Endothelial cell of umbilical vein (primary cell): ENCODE results near the gene STARD9. TPM values are rescaled to one million over a fixed set of nuclear protein-coding genes. Genes with fewer than 3 reads are reported as not detected.

Source experiments
- BruUV-seq: library from RNA; stranded (reverse); fragments of 400-500 nt; replicated peaks from 2 replicates; lab custom pipeline; 2021; lab: Mats Ljungman, UMichigan
- CTCF ChIA-PET: fragments of 300-600, 350-600 bp; sonication (Branson Sonifier 250); formaldehyde crosslinking; loops from one replicate; lab custom pipeline; 2021; ENCODE audit warnings: antibody characterized with exemption, inconsistent platforms; lab: Charles Lee
- POLR2A ChIA-PET: fragments of 300-600, 350-600 bp; sonication (Branson Sonifier 250); formaldehyde crosslinking; loops from one replicate; lab custom pipeline; 2021; ENCODE audit warnings: antibody characterized with exemption, inconsistent platforms; lab: Charles Lee
- DNase-seq: peaks from one replicate; pipeline ENCODE4 v3.0.0-alpha.2; 2011; ENCODE audit warnings: low read depth, low spot score
- FAIRE-seq: peaks from 2 replicates; lab custom pipeline; 2011; peaks lifted over from hg19 to GRCh38; lab: Jason Lieb, UNC
- H2AFZ ChIP-seq: 2 replicates; pipeline ENCODE4 v1.6.0; 2012; ENCODE audit warnings: low read depth, low read length, control low read depth, inconsistent platforms
- H3K27ac ChIP-seq: 2 replicates; pipeline ENCODE4 v1.5.1; 2011; ENCODE audit warnings: low read depth, mild to moderate bottlenecking, control low read depth, low read length, moderate library complexity; ENCODE audit not compliant: insufficient read depth
- H3K27me3 ChIP-seq, 2 experiments: 2 replicates each; pipeline versions ENCODE4 v1.6.0 to v1.6.1; 2011; ENCODE audit warnings: low read length in 2 of 2, mixed read lengths in 1 of 2; ENCODE audit not compliant: control insufficient read depth in 2 of 2, insufficient read depth in 2 of 2
- H3K36me3 ChIP-seq, 2 experiments: 2 replicates in 1 of 2; 3 replicates in 1 of 2; pipeline ENCODE4 v1.5.1; 2011; ENCODE audit warnings: low read length in 2 of 2, mild to moderate bottlenecking in 1 of 2, moderate library complexity in 1 of 2; ENCODE audit not compliant: control insufficient read depth in 2 of 2, insufficient read depth in 2 of 2; ENCODE audit errors: extremely low read depth in 1 of 2
- H3K4me1 ChIP-seq: 3 replicates; pipeline ENCODE4 v1.5.1; 2011; ENCODE audit warnings: mild to moderate bottlenecking, low read length; ENCODE audit not compliant: control insufficient read depth, insufficient read depth; ENCODE audit errors: extremely low read depth
- H3K4me2 ChIP-seq: 2 replicates; pipeline ENCODE4 v1.6.1; 2011; ENCODE audit warnings: low read length, control low read depth, mixed read lengths; ENCODE audit not compliant: insufficient read depth
- H3K4me3 ChIP-seq, 3 experiments: fragments of 200-600 bp in 1 of 3; sonication (generic), shearing (Covaris generic) in 1 of 3; replicated peaks in 1 of 3; 2 replicates each; pipeline ENCODE4 v1.5.1; 2011 to 2016; ENCODE audit warnings: control low read depth in 3 of 3, low read length in 3 of 3, mild to moderate bottlenecking in 2 of 3, inconsistent platforms in 1 of 3, low read depth in 1 of 3, moderate library complexity in 1 of 3; ENCODE audit not compliant: insufficient read depth in 1 of 3
- H3K79me2 ChIP-seq: 2 replicates; pipeline ENCODE4 v1.6.0; 2012; ENCODE audit warnings: low read length, inconsistent platforms; ENCODE audit not compliant: control insufficient read depth, insufficient read depth
- H3K9ac ChIP-seq: replicated peaks from 2 replicates; pipeline ENCODE3; 2011; ENCODE audit warnings: low read length, control low read depth; ENCODE audit not compliant: insufficient read depth; ENCODE audit errors: extremely low read depth
- H3K9me1 ChIP-seq: replicated peaks from 3 replicates; pipeline ENCODE4 v1.6.0; 2011; ENCODE audit warnings: mild to moderate bottlenecking, low read length; ENCODE audit not compliant: control insufficient read depth, insufficient read depth; ENCODE audit errors: extremely low read depth
- H3K9me3 ChIP-seq: replicated peaks from 2 replicates; pipeline ENCODE4 v1.5.1; 2012; ENCODE audit warnings: low read length, inconsistent platforms; ENCODE audit not compliant: control insufficient read depth, insufficient read depth
- H4K20me1 ChIP-seq: replicated peaks from 2 replicates; pipeline ENCODE3; 2011; ENCODE audit warnings: mild to moderate bottlenecking, low read length; ENCODE audit not compliant: control insufficient read depth, insufficient read depth; ENCODE audit errors: extremely low read depth
- CTCF ChIP-seq, 2 donors: IDR thresholded peaks; 1 replicate in 1 of 2; 2 replicates in 1 of 2; pipeline ENCODE4 v1.5.1; 2011; ENCODE audit warnings: low read length in 2 of 2, mild to moderate bottlenecking in 2 of 2, moderate library complexity in 2 of 2, control low read depth in 1 of 2, inconsistent platforms in 1 of 2, low read depth in 1 of 2; ENCODE audit not compliant: insufficient read depth in 1 of 2; ENCODE audit errors: extremely low read depth in 1 of 2
- EZH2 ChIP-seq: IDR thresholded peaks from 2 replicates; pipeline ENCODE4 v1.6.1; 2012; ENCODE audit warnings: borderline replicate concordance, low read depth, mild to moderate bottlenecking, moderate library complexity, low read length, inconsistent platforms; ENCODE audit not compliant: severe bottlenecking
- FOS ChIP-seq: IDR thresholded peaks from 2 replicates; pipeline ENCODE4 v1.6.1; 2011; ENCODE audit warnings: mild to moderate bottlenecking, low read length, moderate library complexity, borderline replicate concordance; ENCODE audit not compliant: insufficient read depth
- GATA2 ChIP-seq: IDR thresholded peaks from 2 replicates; pipeline ENCODE4 v1.7.0; 2011; ENCODE audit warnings: low read depth, mild to moderate bottlenecking, moderate library complexity, mixed read lengths, low read length; ENCODE audit not compliant: insufficient read length, insufficient read depth
- JUN ChIP-seq: IDR thresholded peaks from 2 replicates; pipeline ENCODE4 v1.6.1; 2011; ENCODE audit warnings: borderline replicate concordance, low read depth; ENCODE audit not compliant: insufficient read length, insufficient read depth
- MAX ChIP-seq: IDR thresholded peaks from 2 replicates; pipeline ENCODE4 v1.6.1; 2011; ENCODE audit not compliant: insufficient read depth, insufficient read length
- MYC ChIP-seq: IDR thresholded peaks from one replicate; pipeline ENCODE4 v1.6.1; 2011; ENCODE audit warnings: mild to moderate bottlenecking, low read depth, low read length
- POLR2A ChIP-seq: IDR thresholded peaks from 2 replicates; pipeline ENCODE4 v1.6.1; 2012; ENCODE audit warnings: low read depth, mild to moderate bottlenecking, control low read depth, low read length
- POLR2AphosphoS5 ChIP-seq: IDR thresholded peaks from 2 replicates; pipeline ENCODE4 v1.6.1; 2012; ENCODE audit warnings: low read depth, mild to moderate bottlenecking, control low read depth, low read length, moderate library complexity; ENCODE audit not compliant: insufficient read depth
- dilution Hi-C: fragments of 300-500 bp; cut with MboI; formaldehyde crosslinking; loops from one replicate; pipeline ENCODE4 v1.15.0; 2019; ENCODE audit warnings: low sequenced_read_pairs; ENCODE audit not compliant: extremely low pct_ligation_motif_present
- intact Hi-C: fragments of 100-400 bp; cut with micrococcal nuclease; formaldehyde crosslinking; loops from one replicate; pipeline ENCODE4 v1.10.0; 2022
- polyA plus RNA-seq, 4 experiments: library from polyadenylated mRNA; depleted of rRNA in 3 of 4; stranded (reverse) in 3 of 4; unstranded in 1 of 4; fragments of >200 nt; gene quantifications; 2 replicates each; pipeline versions ENCODE4 v1.2.1 to v1.2.3, GENCODE V29; 2011 to 2012; ENCODE audit warnings: missing spikeins in 1 of 4
- total RNA-seq: library from RNA; stranded (reverse); gene quantifications from 2 replicates; pipeline ENCODE4 v1.2.3, GENCODE V29; 2021

Gene STARD9
- total and polyA plus RNA-seq, 2 donors (not counting 3 experiments of a cell fraction or from before 2014, with no cell fraction given) = 4.6 to 17.5 TPM

- ChIA-PET CTCF (interaction anchor here (1.3 to 2.1 kb wide), 2 partner anchors 55 to 100 kb away, joined by 3 to 15 read pairs; no protein-coding TSS in a partner anchor), POLR2A (no interaction called here)
- Histone ChIP-seq H3K79me2 (peaks cover 85% of the 10 kb centered on the region), H3K4me3 (peak overlapping the region; percentile 65 to 96 (median 89)), H3K4me1 (peaks cover 27% of the 10 kb centered on the region), H3K9ac (peak overlapping the region; percentile 28), H3K27ac (peak overlapping the region; percentile 6), H4K20me1 (peaks cover 2% of the 10 kb centered on the region), H2AFZ (no peak overlapping the region), H3K9me3 (no peaks in the 10 kb centered on the region), H3K9me1 (no peaks in the 10 kb centered on the region), H3K27me3 (no peaks in the 10 kb centered on the region), H3K4me2 (peak overlapping the region; percentile 47), H3K36me3 (peaks cover 0 to 4% of the 10 kb centered on the region in 2 experiments)
- dilution Hi-C loops = no loop called here
- intact Hi-C loops = loop anchor here (2.0 kb wide), 1 partner anchor 55 kb away; the partner anchor contains the start of gene SNAP23
- DNase-seq = no peak
- TF ChIP-seq MYC = no peak
- BruUV-seq = no TSS peak
- FAIRE-seq = no peak
These were observed 25.5 kb upstream of the STARD9 start for GRCh38 chr15:42549741-42550392.

- no peaks in the 10 kb centered on the region for H3K27me3 ChIP-seq
- FAIRE-seq (no peak), DNase-seq (no peak)
- POLR2A ChIA-PET = no interaction called here
- no peak overlapping the region for H3K9ac ChIP-seq
- no peak overlapping the region for H2AFZ ChIP-seq
- no peak overlapping the region for H3K4me2 ChIP-seq
- no TSS peak for BruUV-seq
- H4K20me1 ChIP-seq = peaks cover 5% of the 10 kb centered on the region
- peaks cover 70% of the 10 kb centered on the region for H3K79me2 ChIP-seq
- H3K9me1 ChIP-seq = no peaks in the 10 kb centered on the region
- H3K4me3 ChIP-seq = no peak overlapping the region
- H3K9me3 ChIP-seq = no peaks in the 10 kb centered on the region
- dilution Hi-C loops = no loop called here
- CTCF ChIA-PET = no interaction called here
- H3K4me1 ChIP-seq = peaks cover 6% of the 10 kb centered on the region
- H3K36me3 ChIP-seq = no peaks in the 10 kb centered on the region
- TF ChIP-seq MAX (no peak), MYC (no peak), FOS (no peak), EZH2 (no peak), GATA2 (no peak), POLR2AphosphoS5 (no peak), CTCF (IDR thresholded peaks at IDR 0.05; ENCODE audit: extremely low read depth in 1 of 2, insufficient read depth in 1 of 2, low read depth in 1 of 2, low read length in 2 of 2) (no peak), POLR2A (no peak), JUN (no peak)
- no peak overlapping the region for H3K27ac ChIP-seq
- intact Hi-C loops = no loop called here
These were observed 21.9 kb upstream of the STARD9 start for GRCh38 chr15:42553554-42553953.
